Panc1 (cell line): Measurements from ENCODE around the gene GNAT2. TPM values are rescaled to one million over a fixed set of nuclear protein-coding genes. Genes with fewer than 3 reads are reported as not detected.

ENCODE experiments used
- ATAC-seq: fragments of 200-7000 bp; cut with Tn5 transposase; 2 replicates; pipeline ENCODE4 v1.9.1; 2020; ENCODE audit warnings: mild to moderate bottlenecking, moderate library complexity
- BruUV-seq: library from RNA; stranded (reverse); fragments of 400-500 nt; replicated peaks from 2 replicates; lab custom pipeline; 2021; lab: Mats Ljungman, UMichigan
- CTCF ChIA-PET: fragments of 300-600 bp; sonication (Branson Sonifier 250); formaldehyde crosslinking; loops from one replicate; lab custom pipeline; 2022; ENCODE audit warnings: antibody characterized with exemption; lab: Charles Lee
- POLR2A ChIA-PET: fragments of 300-600 bp; sonication (Branson Sonifier 250); formaldehyde crosslinking; loops from one replicate; lab custom pipeline; 2022; ENCODE audit warnings: antibody characterized with exemption; lab: Charles Lee
- DNase-seq: peaks from one replicate; pipeline ENCODE4 v3.0.0-alpha.2; 2010; ENCODE audit warnings: low read depth, low spot score
- H3K27ac ChIP-seq: 2 replicates; pipeline ENCODE4 v1.5.1; 2011; ENCODE audit warnings: mild to moderate bottlenecking, low read length, inconsistent platforms
- H3K27me3 ChIP-seq: fragments of 200-500 bp; sonication (Bioruptor generic); 2 replicates; pipeline ENCODE4 v1.6.0; 2014; ENCODE audit warnings: low read length, inconsistent platforms; ENCODE audit not compliant: control insufficient read depth, insufficient read depth
- H3K36me3 ChIP-seq: fragments of 200-500 bp; sonication (Bioruptor generic); 2 replicates; pipeline ENCODE4 v1.5.1; 2014; ENCODE audit warnings: inconsistent platforms, mild to moderate bottlenecking, low read length, moderate library complexity; ENCODE audit not compliant: control insufficient read depth, insufficient read depth
- H3K4me1 ChIP-seq: 2 replicates; pipeline ENCODE4 v1.5.1; 2011; ENCODE audit warnings: inconsistent platforms, mild to moderate bottlenecking, low read length, moderate library complexity; ENCODE audit not compliant: control insufficient read depth, insufficient read depth
- H3K4me3 ChIP-seq, 2 experiments: 2 replicates each; pipeline ENCODE4 v1.5.1; 2011 to 2012; ENCODE audit warnings: low read depth in 2 of 2, low read length in 2 of 2, mild to moderate bottlenecking in 2 of 2, inconsistent platforms in 1 of 2, moderate library complexity in 1 of 2
- H3K9me3 ChIP-seq: fragments of 200-500 bp; sonication (Bioruptor generic); 2 replicates; pipeline ENCODE4 v1.5.1; 2014; ENCODE audit warnings: low read depth, mild to moderate bottlenecking, inconsistent platforms, low read length, moderate library complexity; ENCODE audit not compliant: control insufficient read depth, insufficient read depth
- POLR2AphosphoS5 ChIP-seq: IDR thresholded peaks from 2 replicates; pipeline ENCODE4 v1.6.1; 2012; ENCODE audit warnings: mild to moderate bottlenecking, low read depth, low read length, moderate library complexity
- SIN3A ChIP-seq: IDR thresholded peaks from 2 replicates; pipeline ENCODE4 v1.6.1; 2012; ENCODE audit warnings: low read depth, mild to moderate bottlenecking, low read length, moderate library complexity, borderline replicate concordance; ENCODE audit not compliant: insufficient read depth
- TCF7L2 ChIP-seq: IDR thresholded peaks from 2 replicates; pipeline ENCODE4 v1.6.1; 2011; ENCODE audit warnings: mild to moderate bottlenecking, low read depth, low read length, inconsistent platforms
- in situ Hi-C: cut with HindIII; loops from 2 replicates; pipeline ENCODE4 v1.10.0; 2016; ENCODE audit warnings: low sequenced_read_pairs, low pct_unique_long_range_greater_than_20kb
- intact Hi-C: fragments of 100-400 bp; cut with micrococcal nuclease; formaldehyde crosslinking; loops from one replicate; pipeline ENCODE4 v1.10.0; 2022; ENCODE audit not compliant: unreplicated experiment
- total RNA-seq: library from RNA; stranded (reverse); gene quantifications from one replicate; pipeline ENCODE4 v1.2.1, GENCODE V29; 2021; ENCODE audit not compliant: unreplicated experiment
- TF ChIP-seq, protein P1 (sequence below), 2 experiments: IDR thresholded peaks; 2 replicates each; pipeline ENCODE4 v1.6.1; 2011 to 2012; ENCODE audit warnings: low read depth in 2 of 2, control low read depth in 1 of 2, low read length in 1 of 2, mild to moderate bottlenecking in 1 of 2, moderate library complexity in 1 of 2; ENCODE audit not compliant: insufficient read depth in 1 of 2
- TF ChIP-seq, protein P2 (sequence below): fragments of 450-650 bp; IDR thresholded peaks from 2 replicates; pipeline ENCODE4 v1.5.1; 2017; ENCODE audit warnings: mild to moderate bottlenecking

GNAT2 gene
- total RNA-seq, 1 experiment from 2014 or later: 0.44 TPM

DNA sequence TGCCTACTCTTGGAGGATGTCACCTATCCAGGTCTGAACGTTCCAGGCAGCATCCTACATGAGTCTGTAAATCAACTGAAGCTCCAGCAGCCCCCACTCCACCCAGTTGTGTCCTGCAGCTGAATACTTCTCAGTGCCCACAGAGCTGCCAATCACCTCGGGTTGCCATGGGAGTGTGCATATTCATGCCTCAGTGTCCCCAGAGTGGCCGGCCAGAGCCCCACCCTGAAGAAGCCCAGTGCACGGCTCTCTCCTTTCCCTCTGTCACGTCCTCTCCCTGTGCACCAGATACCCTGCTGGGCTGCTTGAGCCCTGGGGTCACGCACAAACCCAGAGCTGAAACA is 20.4 kb upstream of the GNAT2 start:
- Histone ChIP-seq H3K4me3 (no peak overlapping the region), H3K27ac (no peak overlapping the region), H3K36me3 (no peaks in the 10 kb centered on the region), H3K9me3 (no peaks in the 10 kb centered on the region), H3K4me1 (peaks cover 6% of the 10 kb centered on the region), H3K27me3 (no peaks in the 10 kb centered on the region)
- in situ Hi-C loops (no loop called here), intact Hi-C loops (loop anchor here (5.0 kb wide), 1 partner anchor 342 kb away; the partner anchor contains the start of gene AHCYL1)
- POLR2A ChIA-PET: interaction anchor here (0.9 kb wide), 1 partner anchor 28 kb away, joined by 3 read pairs; the partner anchor contains the start of gene GSTM2
- CTCF ChIA-PET: interaction anchor here (0.6 to 2.6 kb wide), 9 partner anchors 9 to 344 kb away, joined by 3 to 18 read pairs (median 5); partner anchors contain the start of genes AHCYL1 and GNAI3
- no peak for DNase-seq
- no peak for TF ChIP-seq SIN3A
- TF ChIP-seq POLR2AphosphoS5: no peak
- TF ChIP-seq, protein P1, sequence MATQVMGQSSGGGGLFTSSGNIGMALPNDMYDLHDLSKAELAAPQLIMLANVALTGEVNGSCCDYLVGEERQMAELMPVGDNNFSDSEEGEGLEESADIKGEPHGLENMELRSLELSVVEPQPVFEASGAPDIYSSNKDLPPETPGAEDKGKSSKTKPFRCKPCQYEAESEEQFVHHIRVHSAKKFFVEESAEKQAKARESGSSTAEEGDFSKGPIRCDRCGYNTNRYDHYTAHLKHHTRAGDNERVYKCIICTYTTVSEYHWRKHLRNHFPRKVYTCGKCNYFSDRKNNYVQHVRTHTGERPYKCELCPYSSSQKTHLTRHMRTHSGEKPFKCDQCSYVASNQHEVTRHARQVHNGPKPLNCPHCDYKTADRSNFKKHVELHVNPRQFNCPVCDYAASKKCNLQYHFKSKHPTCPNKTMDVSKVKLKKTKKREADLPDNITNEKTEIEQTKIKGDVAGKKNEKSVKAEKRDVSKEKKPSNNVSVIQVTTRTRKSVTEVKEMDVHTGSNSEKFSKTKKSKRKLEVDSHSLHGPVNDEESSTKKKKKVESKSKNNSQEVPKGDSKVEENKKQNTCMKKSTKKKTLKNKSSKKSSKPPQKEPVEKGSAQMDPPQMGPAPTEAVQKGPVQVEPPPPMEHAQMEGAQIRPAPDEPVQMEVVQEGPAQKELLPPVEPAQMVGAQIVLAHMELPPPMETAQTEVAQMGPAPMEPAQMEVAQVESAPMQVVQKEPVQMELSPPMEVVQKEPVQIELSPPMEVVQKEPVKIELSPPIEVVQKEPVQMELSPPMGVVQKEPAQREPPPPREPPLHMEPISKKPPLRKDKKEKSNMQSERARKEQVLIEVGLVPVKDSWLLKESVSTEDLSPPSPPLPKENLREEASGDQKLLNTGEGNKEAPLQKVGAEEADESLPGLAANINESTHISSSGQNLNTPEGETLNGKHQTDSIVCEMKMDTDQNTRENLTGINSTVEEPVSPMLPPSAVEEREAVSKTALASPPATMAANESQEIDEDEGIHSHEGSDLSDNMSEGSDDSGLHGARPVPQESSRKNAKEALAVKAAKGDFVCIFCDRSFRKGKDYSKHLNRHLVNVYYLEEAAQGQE (IDR thresholded peaks at IDR 0.05; ENCODE audit: insufficient read depth in 1 of 2, low read depth in 2 of 2, low read length in 1 of 2): no peak
- no peak for TF ChIP-seq TCF7L2
- TF ChIP-seq, protein P2, sequence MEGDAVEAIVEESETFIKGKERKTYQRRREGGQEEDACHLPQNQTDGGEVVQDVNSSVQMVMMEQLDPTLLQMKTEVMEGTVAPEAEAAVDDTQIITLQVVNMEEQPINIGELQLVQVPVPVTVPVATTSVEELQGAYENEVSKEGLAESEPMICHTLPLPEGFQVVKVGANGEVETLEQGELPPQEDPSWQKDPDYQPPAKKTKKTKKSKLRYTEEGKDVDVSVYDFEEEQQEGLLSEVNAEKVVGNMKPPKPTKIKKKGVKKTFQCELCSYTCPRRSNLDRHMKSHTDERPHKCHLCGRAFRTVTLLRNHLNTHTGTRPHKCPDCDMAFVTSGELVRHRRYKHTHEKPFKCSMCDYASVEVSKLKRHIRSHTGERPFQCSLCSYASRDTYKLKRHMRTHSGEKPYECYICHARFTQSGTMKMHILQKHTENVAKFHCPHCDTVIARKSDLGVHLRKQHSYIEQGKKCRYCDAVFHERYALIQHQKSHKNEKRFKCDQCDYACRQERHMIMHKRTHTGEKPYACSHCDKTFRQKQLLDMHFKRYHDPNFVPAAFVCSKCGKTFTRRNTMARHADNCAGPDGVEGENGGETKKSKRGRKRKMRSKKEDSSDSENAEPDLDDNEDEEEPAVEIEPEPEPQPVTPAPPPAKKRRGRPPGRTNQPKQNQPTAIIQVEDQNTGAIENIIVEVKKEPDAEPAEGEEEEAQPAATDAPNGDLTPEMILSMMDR: no peak
- no peak for ATAC-seq
- no TSS peak for BruUV-seq

DNA sequence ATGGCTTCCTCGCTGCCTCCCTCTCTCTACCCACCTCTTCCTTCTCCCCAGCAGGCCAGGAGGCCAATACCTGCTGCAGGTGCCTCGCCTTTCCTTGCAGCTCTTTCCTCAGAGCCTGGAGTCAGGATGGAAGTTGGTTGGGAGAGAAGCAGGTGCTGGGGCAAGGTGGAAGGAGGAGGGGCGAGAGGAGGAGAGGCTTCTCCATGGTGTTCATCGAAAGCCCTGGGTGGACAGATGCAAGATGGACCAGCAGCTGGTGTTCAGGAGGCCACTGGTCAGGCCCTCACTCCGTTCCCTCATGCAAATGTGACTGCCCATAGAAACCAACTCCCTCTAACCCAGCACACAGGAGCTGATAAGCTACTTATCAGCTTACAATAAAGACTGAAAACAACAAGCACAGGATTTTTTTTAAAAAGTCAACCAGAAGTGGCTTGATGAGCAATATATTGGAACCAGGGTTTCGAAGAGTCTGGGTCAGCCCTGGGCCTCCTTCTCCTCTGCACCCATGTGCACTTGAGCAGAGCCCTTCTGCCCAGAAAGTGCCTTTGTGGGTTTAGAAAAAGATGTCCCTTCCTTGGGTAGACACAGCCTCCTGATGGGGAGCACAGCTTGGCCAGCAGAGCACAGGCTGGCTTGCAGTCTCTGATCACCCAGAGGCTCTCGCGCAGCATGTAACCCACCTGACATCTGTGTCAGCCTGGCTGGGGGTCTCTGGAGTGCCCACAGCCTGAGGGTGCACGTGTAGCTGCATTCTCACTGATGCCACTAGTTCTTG is 19.8 kb upstream of the GNAT2 start:
- no peaks in the 10 kb centered on the region for H3K9me3 ChIP-seq

More for the DNA sequence above, 19.8 kb upstream of the GNAT2 start:
- Histone ChIP-seq H3K4me1 (peaks cover 3% of the 10 kb centered on the region), H3K4me3 (no peak overlapping the region), H3K27ac (no peak overlapping the region), H3K27me3 (no peaks in the 10 kb centered on the region), H3K36me3 (no peaks in the 10 kb centered on the region)
- TF ChIP-seq, protein P1 (IDR thresholded peaks at IDR 0.05; ENCODE audit: insufficient read depth in 1 of 2, low read depth in 2 of 2, low read length in 1 of 2): no peak
- no peak for TF ChIP-seq POLR2AphosphoS5
- TF ChIP-seq, protein P2: no peak
- DNase-seq: no peak
- ATAC-seq: no peak
- ChIA-PET CTCF (interaction anchor here (0.7 to 1.7 kb wide), 6 partner anchors 9 to 137 kb away, joined by 4 to 17 read pairs (median 6); no protein-coding TSS in a partner anchor), POLR2A (no interaction called here)
- intact Hi-C loops (no loop called here), in situ Hi-C loops (no loop called here)
- no TSS peak for BruUV-seq
